Urinary bladder (tissue), 4 donors: ENCODE data around the gene THOC6. TPM values are rescaled to one million over a fixed set of nuclear protein-coding genes. Genes with fewer than 3 reads are reported as not detected.
A peak's percentile ranks its signal among the peaks of the same experiment; 100 is the strongest.
"Not testable (repeated sequence)": the region's sequence is repeated elsewhere in the genome, so short reads cannot be mapped to it uniquely, and the experiment has no call there.

Experiments used
- DNase-seq: peaks from one replicate; pipeline ENCODE4 v3.0.0-alpha.2; 2015; ENCODE audit errors: extremely low spot score
- H3K27ac ChIP-seq: one replicate; pipeline ENCODE4 v1.5.1; 2013; ENCODE audit warnings: low read depth, mild to moderate bottlenecking, moderate library complexity
- H3K36me3 ChIP-seq: one replicate; pipeline ENCODE4 v1.6.1; 2013; ENCODE audit warnings: mild to moderate bottlenecking, moderate library complexity; ENCODE audit not compliant: insufficient read depth
- H3K4me1 ChIP-seq: one replicate; pipeline ENCODE4 v1.6.1; 2013; ENCODE audit warnings: mild to moderate bottlenecking, moderate library complexity; ENCODE audit not compliant: insufficient read depth
- H3K4me3 ChIP-seq: one replicate; pipeline ENCODE4 v1.5.1; 2013; ENCODE audit warnings: low read depth, low read length
- WGBS: extraction: QIAGEN DNeasy Blood & Tissue Kit; methylation state at CpG from one replicate; pipeline ENCODE4 v1.1.7; 2013; 5-methylcytosine and 5-hydroxymethylcytosine counted together
- polyA plus RNA-seq: library from polyadenylated mRNA; stranded (reverse); fragments of 200-250 nt; gene quantifications from one replicate; pipeline ENCODE4 v1.2.3, GENCODE V29; 2013
- total RNA-seq: library from RNA; depleted of rRNA; stranded (reverse); fragments of >200 nt; gene quantifications from one replicate; pipeline ENCODE4 v1.2.3, GENCODE V29; 2014
- donor health status: healthy with polysubstance abuse.
- donor health status: healthy.

The THOC6 gene
- total and polyA plus RNA-seq, 2 donors = 9.8 to 22.8 TPM

DNA sequence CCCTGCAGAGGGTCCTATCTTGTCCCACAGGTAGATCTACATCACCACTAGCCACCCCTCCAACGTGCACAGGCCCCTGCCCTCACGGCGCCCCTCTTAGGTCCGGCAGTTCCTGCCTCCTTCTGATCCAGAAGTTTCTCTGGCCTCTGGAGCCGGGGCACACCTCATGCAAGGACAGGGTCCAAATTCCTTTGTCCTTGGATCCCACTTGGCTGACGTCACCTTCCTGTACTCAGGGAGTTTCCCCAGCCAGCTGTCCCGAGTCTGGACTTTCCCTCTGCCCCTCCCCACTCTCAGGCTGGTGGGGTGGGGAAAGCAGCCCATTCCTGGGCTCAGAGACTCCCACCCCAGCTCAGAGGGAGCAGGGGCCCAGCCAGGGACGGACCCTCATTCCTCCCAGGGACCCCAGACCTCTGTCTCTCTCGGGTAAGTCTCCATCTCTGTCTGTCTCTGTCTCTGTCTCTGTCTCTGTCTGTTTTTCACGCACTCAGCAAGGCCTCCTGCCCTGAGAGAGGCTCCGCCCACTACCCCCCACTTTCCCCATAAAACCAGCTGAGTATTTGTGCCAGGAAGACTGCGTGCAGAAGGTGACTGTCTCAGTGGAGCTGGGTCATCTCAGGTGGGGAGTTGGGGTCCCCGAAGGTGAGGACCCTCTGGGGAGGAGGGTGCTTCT lies 41.4 kb downstream of the THOC6 start, which contains the start of gene IL32:
Gene IL32 (plus strand): TSS at position 572 of the 673 bp plus-strand sequence. CDS start 172 bp downstream, outside the sequence.
- Histone ChIP-seq H3K27ac (no peak within 1 kb of the TSS), H3K4me1 (peaks cover 2% of the 10 kb centered on the region), H3K36me3 (no peaks in the 10 kb centered on the region), H3K4me3 (peak within 1 kb of the TSS; percentile 33)
- WGBS = 49% methylated on average over 13 of the region's 13 CpGs
- DNase-seq = no peak

DNA sequence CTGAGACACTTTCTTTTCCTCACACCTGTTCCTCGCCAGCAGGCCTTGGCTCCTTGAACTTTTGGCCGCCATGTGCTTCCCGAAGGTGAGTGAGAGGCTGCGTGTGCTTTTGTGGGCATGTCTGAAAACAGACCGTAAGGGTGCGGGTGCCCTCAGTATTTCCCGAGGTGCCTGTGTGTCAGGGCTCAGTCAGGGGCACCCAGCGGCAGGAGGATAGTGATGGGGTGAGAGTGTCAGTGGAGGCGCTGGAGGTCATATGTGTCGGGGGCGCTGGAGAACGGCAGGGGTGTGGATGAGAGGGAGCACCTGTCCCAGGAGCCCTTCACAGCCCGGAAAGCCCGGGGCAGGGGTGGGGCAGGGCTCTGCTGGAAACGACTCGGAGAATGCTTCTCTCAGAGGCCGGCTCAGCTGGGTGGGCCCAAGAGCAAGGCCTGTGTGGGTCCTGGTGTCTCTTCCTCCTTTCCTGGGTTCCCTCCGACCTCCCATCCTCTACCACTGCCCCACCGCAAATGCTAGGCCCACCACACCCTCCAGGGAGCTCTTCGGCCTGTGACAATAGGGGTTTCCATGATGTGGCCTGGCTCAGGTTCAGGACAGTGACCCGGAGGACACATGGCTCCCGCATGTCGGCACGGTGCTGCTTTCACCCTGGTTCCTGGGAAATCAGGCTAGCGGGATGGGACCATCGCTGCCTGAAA lies 42.1 kb downstream of the THOC6 start:
- DNase-seq = no peak
- WGBS = 78% methylated on average over 26 of the region's 26 CpGs
- Histone ChIP-seq H3K4me1 (peaks cover 2% of the 10 kb centered on the region), H3K4me3 (peak overlapping the region; percentile 33), H3K27ac (no peak overlapping the region), H3K36me3 (no peaks in the 10 kb centered on the region)

DNA sequence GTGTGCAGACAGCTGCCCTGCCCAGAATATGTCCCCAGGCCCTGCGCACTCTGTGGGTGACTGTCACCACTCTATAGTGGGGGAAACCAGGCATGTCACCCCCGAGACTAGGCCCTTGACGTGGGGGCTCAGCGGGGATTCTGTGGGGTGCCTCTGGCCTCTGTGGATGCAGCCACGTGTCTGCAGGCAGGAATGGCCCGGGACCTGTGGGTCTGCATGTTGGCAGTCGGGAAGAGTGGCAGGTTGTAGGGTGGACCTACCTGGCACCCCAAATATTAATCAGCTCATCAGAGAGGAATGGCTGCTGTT lies 42.6 kb downstream of the THOC6 start:
- Histone ChIP-seq H3K4me1 (peaks cover 2% of the 10 kb centered on the region), H3K27ac (no peak overlapping the region), H3K4me3 (peak overlapping the region; percentile 33), H3K36me3 (no peaks in the 10 kb centered on the region)
- WGBS = 91% methylated on average over 7 of the region's 7 CpGs
- DNase-seq = no peak

DNA sequence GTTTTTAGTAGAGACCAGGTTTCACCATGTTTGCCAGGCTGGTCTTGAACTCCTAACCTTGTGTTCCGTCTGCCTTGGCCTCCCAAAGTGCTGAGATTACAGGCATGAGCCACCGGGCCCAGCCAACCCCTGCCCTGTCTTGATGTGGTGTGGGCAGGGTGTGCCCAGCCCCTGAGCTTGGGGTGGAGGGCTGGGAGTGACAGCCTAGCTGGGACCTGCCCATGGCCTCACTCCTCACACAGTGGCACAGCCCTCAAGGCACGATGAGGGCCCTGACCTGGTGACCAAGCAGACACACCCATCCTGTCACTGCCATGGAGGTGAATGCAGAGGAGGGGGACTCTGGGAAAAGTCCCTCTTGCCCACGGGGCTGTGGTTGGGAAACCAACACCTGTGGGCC lies 44.7 kb downstream of the THOC6 start:
- no peak overlapping the region for H3K27ac ChIP-seq
- H3K4me1 ChIP-seq = peaks cover 2% of the 10 kb centered on the region
- no peak for DNase-seq
- H3K4me3 ChIP-seq = no peak overlapping the region
- no peaks in the 10 kb centered on the region for H3K36me3 ChIP-seq
- 67% methylated on average over 4 of the region's 4 CpGs for WGBS

DNA sequence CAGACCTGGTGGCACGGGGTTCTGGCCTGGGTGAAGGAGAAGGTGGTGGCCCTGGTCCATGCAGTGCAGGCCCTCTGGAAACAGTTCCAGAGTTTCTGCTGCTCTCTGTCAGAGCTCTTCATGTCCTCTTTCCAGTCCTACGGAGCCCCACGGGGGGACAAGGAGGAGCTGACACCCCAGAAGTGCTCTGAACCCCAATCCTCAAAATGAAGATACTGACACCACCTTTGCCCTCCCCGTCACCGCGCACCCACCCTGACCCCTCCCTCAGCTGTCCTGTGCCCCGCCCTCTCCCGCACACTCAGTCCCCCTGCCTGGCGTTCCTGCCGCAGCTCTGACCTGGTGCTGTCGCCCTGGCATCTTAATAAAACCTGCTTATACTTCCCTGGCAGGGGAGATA lies 45.3 kb downstream of the THOC6 start:
- H3K4me1 ChIP-seq, H3K4me3 ChIP-seq, H3K36me3 ChIP-seq, DNase-seq, H3K27ac ChIP-seq: not testable (repeated sequence)
- WGBS = 79% methylated on average over 10 of the region's 11 CpGs

DNA sequence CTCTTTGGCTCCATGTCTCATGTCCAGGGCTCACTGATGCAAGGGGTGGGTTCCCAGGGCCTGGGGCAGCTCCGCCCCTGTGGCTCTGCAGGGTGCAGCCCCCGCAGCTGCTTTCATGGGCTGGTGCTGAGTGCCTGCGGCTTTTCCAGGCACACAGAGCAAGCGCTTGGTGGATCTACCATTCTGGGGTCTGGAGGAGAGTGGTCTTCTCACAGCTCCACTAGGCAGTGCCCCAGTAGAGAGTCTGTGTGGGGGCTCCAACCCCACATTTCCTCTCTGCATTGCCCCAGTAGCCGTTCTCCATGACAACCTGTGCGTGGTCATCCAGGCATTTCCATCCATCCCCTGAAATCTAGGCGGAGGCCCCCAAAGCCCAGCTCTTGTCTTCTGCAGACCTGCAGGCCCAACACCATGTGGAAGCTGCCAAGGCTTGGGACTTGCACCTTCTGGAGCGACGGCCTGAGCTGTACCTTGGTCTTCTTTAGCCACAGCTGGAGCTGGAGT lies 46.8 kb downstream of the THOC6 start:
- H3K4me1 ChIP-seq = no peaks in the 10 kb centered on the region
- WGBS = 83% methylated on average over 9 of the region's 9 CpGs
- no peak for DNase-seq
- no peak overlapping the region for H3K4me3 ChIP-seq
- no peak overlapping the region for H3K27ac ChIP-seq
- no peaks in the 10 kb centered on the region for H3K36me3 ChIP-seq

DNA sequence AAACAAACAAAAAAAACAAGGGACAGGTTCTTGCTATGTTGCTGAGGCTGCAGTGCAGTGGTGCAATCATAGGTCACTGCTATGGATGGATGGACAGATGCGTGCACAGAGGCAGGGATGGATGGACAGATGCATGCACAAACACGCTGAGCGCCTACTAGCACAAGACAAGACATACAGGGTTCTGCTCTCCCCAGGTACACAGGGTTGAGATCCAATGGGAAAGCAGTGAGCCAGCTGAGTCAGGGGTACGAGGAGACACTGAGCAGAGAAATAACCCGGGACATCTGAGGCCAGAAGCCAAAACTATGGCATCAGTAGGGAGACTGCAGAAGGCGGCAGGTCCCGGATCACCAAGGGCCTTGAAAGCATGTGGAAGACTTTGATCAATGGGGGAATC lies 47.8 kb downstream of the THOC6 start:
- H3K4me1 ChIP-seq = no peaks in the 10 kb centered on the region
- no peak overlapping the region for H3K27ac ChIP-seq
- WGBS = 82% methylated on average over 7 of the region's 7 CpGs
- no peak for DNase-seq
- no peak overlapping the region for H3K4me3 ChIP-seq
- no peaks in the 10 kb centered on the region for H3K36me3 ChIP-seq

DNA sequence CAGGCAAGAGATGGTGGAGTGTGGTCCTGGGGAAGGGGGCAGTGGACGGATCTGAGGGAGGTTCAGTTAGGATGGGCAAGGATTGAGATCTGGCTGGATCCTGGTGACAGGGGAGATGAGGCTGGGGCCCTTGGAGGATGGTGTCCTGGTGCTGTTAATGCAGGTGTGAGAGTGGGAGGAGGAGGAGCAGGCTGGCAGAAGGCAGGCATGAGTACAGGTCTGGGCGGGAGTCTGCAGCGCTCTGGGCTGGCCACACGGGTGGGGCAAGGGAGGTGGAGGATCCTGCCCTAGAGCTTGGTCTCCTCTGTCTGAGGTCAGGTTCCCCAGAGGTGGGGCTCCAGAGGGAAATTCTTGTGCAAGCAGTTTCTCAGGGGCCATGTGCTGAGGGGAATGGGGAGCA lies 48.3 kb downstream of the THOC6 start:
- H3K36me3 ChIP-seq = not testable (repeated sequence)

DNA sequence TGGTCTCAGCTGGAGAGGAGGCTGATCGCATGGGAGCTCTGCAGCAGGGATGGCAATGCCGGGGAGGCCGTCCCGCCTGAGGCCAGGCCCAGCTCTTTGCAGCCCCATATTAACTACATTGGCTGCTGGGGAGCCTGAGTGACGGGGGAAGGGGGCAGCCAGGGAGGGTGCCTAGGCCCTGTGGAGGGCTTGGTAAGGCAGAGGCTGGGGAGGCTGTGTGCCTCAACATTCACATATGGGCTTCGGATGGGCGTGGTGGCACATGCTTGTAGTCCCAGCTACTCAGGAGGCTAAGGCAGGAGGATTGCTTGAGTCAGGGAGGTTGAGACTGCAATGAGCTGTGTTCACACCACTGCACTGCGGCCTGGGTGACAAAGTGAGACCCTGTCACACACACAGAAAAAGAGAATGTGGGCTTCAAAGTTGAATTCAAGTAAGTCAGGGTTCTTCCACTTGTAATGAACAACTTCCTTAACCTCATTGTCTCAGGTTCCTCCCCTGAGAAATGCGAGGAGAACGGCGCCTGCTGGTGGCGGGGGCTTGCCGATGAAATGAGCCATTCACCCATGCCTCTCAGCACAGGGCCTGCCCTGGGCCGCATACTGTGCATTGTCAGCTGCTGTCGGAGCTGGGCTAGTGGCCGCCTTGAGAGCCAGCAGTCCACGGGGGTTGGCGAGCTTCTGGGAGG lies 48.9 kb downstream of the THOC6 start:
- H3K4me1 ChIP-seq, H3K27ac ChIP-seq, H3K36me3 ChIP-seq, H3K4me3 ChIP-seq, DNase-seq: not testable (repeated sequence)
- 72% methylated on average over 17 of the region's 18 CpGs for WGBS

More for the DNA sequence above, 48.3 kb downstream of the THOC6 start:
- WGBS = 64% methylated on average over 3 of the region's 4 CpGs
- not testable (repeated sequence) for H3K4me3 ChIP-seq, DNase-seq, H3K27ac ChIP-seq, H3K4me1 ChIP-seq

DNA sequence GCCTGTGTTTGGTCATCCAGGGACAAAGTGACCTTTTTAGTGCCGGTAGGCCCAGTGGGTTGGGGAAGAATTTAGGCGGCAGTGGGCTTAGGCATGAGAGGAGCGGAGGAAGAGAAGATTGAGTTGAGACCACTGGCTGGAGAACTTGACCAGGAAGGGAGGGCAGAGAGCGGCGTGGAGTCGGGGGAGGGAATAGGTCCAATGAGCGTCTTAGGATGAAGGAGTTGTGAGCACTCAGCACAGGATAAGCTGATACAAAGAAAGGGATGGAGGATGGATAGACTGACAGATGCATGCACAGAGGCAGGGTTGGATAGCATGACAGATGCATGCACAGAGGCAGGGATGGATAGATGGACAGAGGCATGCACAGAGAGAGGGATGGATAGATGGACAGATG lies 49.6 kb downstream of the THOC6 start:
- 90% methylated on average over 7 of the region's 7 CpGs for WGBS
- no peaks in the 10 kb centered on the region for H3K4me1 ChIP-seq

DNA sequence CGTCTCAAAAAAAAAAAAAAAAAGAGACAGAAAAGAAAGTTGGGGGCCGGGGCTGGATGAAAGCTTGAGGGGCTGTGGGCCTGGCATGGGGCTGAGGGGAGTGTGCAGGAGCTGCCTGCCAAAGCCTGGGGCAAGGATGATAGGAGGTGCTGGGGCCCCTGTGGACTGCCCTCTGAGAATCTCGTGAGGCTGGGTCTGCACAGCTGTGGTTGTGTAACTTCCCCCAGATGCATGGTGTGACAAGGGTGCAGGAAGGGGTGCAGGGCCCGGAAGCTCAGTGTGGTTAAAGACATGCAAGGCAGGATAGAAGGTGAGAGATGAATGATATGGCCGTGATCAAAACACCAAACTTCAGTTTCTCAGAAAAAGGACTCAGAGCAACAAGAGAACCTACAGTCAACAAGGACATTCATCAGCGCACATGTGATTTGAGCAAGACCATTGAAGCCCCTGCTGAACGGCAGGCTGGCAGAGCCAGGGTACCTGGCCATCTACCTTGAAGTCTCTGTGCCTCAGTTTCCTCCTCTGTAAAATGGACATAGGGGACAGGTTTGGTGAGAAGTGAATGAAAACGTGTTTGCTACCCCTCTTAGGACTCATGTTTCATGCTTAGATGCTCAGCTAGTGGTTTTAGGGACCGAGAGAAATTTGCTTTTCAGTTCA lies 51.2 kb downstream of the THOC6 start:
- DNase-seq = no peak
- H3K27ac ChIP-seq = no peak overlapping the region
- no peaks in the 10 kb centered on the region for H3K4me1 ChIP-seq
- 64% methylated on average over 9 of the region's 9 CpGs for WGBS
- no peaks in the 10 kb centered on the region for H3K36me3 ChIP-seq
- H3K4me3 ChIP-seq = no peak overlapping the region

More for the DNA sequence above, 49.6 kb downstream of the THOC6 start:
- Histone ChIP-seq H3K36me3 (no peaks in the 10 kb centered on the region), H3K4me3 (no peak overlapping the region), H3K27ac (no peak overlapping the region)
- no peak for DNase-seq

DNA sequence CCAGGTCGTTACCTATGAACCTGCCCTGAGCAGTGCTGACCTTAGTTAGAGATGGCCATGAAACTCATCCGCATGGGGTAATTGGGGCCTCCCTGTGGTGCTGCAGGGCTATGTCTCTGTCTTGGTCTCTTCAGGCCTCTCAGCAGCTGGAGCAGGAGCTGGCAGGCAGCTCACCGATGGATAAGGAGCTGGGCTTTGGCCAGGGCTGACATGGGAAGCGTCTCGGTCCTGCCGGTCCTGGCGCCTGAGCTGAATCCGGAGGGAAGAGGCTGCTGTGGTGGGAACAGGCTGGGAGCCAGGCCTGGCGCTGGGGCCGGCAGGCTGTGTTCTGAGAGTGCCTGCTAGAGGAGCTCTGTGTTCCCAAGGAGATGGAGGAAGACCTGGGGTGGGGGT lies 51.7 kb downstream of the THOC6 start:
- DNase-seq = no peak
- 13% methylated on average over 10 of the region's 10 CpGs for WGBS
- no peaks in the 10 kb centered on the region for H3K36me3 ChIP-seq
- H3K4me3 ChIP-seq = no peak overlapping the region
- H3K4me1 ChIP-seq = no peaks in the 10 kb centered on the region
- H3K27ac ChIP-seq = no peak overlapping the region

DNA sequence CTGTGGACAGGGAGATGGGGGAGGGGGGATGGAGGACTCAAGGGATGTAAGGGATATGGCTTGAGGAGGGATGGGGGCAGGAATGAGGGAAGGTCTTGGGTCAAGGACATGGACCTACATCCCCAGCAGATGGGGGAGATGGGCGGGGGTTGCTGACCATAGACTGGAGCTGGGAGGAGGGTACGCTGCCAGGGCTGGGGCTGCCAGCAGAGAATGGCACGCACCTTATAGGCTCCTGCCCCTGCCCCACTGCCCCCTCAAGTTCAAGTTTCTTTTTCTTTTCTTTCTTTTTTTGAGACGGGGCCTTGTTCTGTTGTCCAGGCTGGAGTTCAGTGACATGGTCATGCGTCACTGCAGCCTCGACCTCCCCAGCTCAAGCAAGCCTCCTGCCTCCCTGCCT lies 52.1 kb downstream of the THOC6 start:
- DNase-seq, H3K4me3 ChIP-seq, H3K4me1 ChIP-seq, H3K36me3 ChIP-seq, H3K27ac ChIP-seq: not testable (repeated sequence)
- WGBS = 75% methylated on average over 6 of the region's 6 CpGs
